ENCODE measurements around the gene SOS1.
"Not testable (repeated sequence)": the region's sequence is repeated elsewhere in the genome, so short reads cannot be mapped to it uniquely, and the experiment has no call there.

Gene SOS1

GRCh38 chr2:39156846-39157245, 36.0 kb upstream of the SOS1 start:
- no peaks in the 10 kb centered on the region for H3K27me3 ChIP-seq (replicated peaks; ENCODE audit: control insufficient read depth, insufficient read depth, low read length)
- no peak for DNase-seq (ENCODE audit: extremely low read depth, insufficient read length)
- TF ChIP-seq, protein P1, sequence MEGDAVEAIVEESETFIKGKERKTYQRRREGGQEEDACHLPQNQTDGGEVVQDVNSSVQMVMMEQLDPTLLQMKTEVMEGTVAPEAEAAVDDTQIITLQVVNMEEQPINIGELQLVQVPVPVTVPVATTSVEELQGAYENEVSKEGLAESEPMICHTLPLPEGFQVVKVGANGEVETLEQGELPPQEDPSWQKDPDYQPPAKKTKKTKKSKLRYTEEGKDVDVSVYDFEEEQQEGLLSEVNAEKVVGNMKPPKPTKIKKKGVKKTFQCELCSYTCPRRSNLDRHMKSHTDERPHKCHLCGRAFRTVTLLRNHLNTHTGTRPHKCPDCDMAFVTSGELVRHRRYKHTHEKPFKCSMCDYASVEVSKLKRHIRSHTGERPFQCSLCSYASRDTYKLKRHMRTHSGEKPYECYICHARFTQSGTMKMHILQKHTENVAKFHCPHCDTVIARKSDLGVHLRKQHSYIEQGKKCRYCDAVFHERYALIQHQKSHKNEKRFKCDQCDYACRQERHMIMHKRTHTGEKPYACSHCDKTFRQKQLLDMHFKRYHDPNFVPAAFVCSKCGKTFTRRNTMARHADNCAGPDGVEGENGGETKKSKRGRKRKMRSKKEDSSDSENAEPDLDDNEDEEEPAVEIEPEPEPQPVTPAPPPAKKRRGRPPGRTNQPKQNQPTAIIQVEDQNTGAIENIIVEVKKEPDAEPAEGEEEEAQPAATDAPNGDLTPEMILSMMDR (IDR thresholded peaks at IDR 0.05; ENCODE audit: insufficient read depth, low read length, poor library complexity, severe bottlenecking): no peak

GRCh38 chr2:39156107-39156506, 35.3 kb upstream of the SOS1 start:
- Histone ChIP-seq H3K4me3 (replicated peaks; ENCODE audit: low read depth, low read length) (no peak overlapping the region), H3K36me3 (ENCODE audit: control insufficient read depth, insufficient read depth, low read length) (no peaks in the 10 kb centered on the region), H3K27me3 (replicated peaks; ENCODE audit: control insufficient read depth, insufficient read depth, low read length) (no peaks in the 10 kb centered on the region)
- DNase-seq (ENCODE audit: extremely low read depth, insufficient read length): no peak
- TF ChIP-seq, protein P1 (IDR thresholded peaks at IDR 0.05; ENCODE audit: insufficient read depth, low read length, poor library complexity, severe bottlenecking): no peak

More at GRCh38 chr2:39156846-39157245, 36.0 kb upstream of the SOS1 start:
- Histone ChIP-seq H3K4me3 (replicated peaks; ENCODE audit: low read depth, low read length) (no peak overlapping the region), H3K36me3 (ENCODE audit: control insufficient read depth, insufficient read depth, low read length) (no peaks in the 10 kb centered on the region)

DNA sequence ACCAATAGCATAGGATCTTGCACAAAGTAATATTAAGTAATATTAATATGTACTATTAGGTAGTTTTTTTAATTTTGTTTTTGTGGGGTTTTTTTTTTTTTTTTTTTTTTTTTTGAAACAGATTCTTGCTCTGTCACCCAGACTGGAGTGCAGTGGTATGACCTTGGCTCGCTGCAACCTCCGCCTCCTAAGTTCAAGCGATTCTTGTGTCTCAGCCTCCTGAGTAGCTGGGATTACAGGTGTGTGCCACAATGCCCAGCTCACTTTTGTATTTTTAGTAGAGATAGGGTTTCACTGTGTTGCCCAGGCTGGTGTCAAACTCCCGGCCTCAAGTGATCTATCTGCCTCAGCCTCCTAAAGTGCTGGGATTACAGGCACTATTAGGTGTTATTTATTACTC, 34.7 kb upstream of the SOS1 start:
- DNase-seq (ENCODE audit: extremely low read depth, insufficient read length); H3K27me3 ChIP-seq (replicated peaks; ENCODE audit: control insufficient read depth, insufficient read depth, low read length); H3K36me3 ChIP-seq (ENCODE audit: control insufficient read depth, insufficient read depth, low read length); H3K4me3 ChIP-seq (replicated peaks; ENCODE audit: low read depth, low read length): not testable (repeated sequence)

GRCh38 chr2:39154944-39155343, 34.1 kb upstream of the SOS1 start:
- H3K27me3 ChIP-seq (replicated peaks; ENCODE audit: control insufficient read depth, insufficient read depth, low read length): no peaks in the 10 kb centered on the region
- no peak overlapping the region for H3K4me3 ChIP-seq (replicated peaks; ENCODE audit: low read depth, low read length)
- DNase-seq (ENCODE audit: extremely low read depth, insufficient read length): no peak
- no peaks in the 10 kb centered on the region for H3K36me3 ChIP-seq (ENCODE audit: control insufficient read depth, insufficient read depth, low read length)
- TF ChIP-seq, protein P1 (IDR thresholded peaks at IDR 0.05; ENCODE audit: insufficient read depth, low read length, poor library complexity, severe bottlenecking): no peak

- no peaks in the 10 kb centered on the region for H3K36me3 ChIP-seq (ENCODE audit: control insufficient read depth, insufficient read depth, low read length)
- no peak for DNase-seq (ENCODE audit: extremely low read depth, insufficient read length)
- no peak overlapping the region for H3K4me3 ChIP-seq (replicated peaks; ENCODE audit: low read depth, low read length)
- TF ChIP-seq, protein P1 (IDR thresholded peaks at IDR 0.05; ENCODE audit: insufficient read depth, low read length, poor library complexity, severe bottlenecking): no peak
- no peaks in the 10 kb centered on the region for H3K27me3 ChIP-seq (replicated peaks; ENCODE audit: control insufficient read depth, insufficient read depth, low read length)
Observed at GRCh38 chr2:39153312-39153711, 32.5 kb upstream of the SOS1 start.

DNA sequence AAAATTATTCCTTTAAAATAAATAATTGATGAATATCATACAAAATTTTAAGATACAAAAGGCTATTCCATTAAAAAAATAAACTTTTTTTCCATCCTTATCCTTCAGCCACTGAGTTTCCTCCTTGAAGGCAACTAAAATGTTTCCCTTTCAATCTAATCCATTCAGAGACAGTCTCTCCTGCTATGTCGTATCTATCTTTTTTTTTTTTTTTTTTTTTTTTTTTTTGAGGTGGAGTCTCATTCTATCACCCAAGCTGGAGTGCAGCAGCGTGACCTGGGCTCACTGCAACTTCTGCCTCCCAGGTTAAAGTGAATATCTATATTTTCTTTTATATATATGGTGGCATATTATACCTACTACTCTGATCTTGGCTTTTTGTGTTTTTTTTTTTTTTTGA, 31.7 kb upstream of the SOS1 start:
- TF ChIP-seq, protein P1 (IDR thresholded peaks at IDR 0.05; ENCODE audit: insufficient read depth, low read length, poor library complexity, severe bottlenecking): no peak
- DNase-seq (ENCODE audit: extremely low read depth, insufficient read length): no peak
- Histone ChIP-seq H3K4me3 (replicated peaks; ENCODE audit: low read depth, low read length) (no peak overlapping the region), H3K27me3 (replicated peaks; ENCODE audit: control insufficient read depth, insufficient read depth, low read length) (no peaks in the 10 kb centered on the region), H3K36me3 (ENCODE audit: control insufficient read depth, insufficient read depth, low read length) (no peaks in the 10 kb centered on the region)

Measured in GM06990 (cell line).